GM18873 (cell line): ENCODE results near the gene TMEM212.

Source experiments
- ATAC-seq: cut with Tn5 transposase; IDR thresholded peaks from one replicate; pipeline ENCODE4 v1.9.1; 2021; ENCODE audit warnings: mild to moderate bottlenecking, moderate library complexity, moderate number of reproducible peaks; ENCODE audit not compliant: unreplicated experiment, low FRiP score

TMEM212 gene

DNA sequence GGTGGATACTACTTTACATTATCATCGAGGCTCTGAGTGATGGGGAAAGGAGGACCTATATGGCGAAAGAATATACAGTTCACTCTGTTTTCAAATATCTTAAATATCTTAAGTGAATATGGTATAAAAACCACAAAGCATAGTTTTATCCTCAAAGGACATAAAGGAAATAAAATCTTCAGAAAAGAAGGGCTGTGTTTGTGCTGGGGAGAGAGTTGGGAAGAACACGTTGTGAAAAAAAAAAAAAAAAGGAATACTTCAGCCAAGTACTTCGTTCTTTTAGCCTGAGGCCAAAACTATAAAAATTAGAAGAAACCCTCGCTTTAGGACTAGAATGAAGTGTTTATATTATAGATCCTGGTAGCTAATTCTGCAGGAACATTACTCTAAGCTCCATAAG is 10.2 kb upstream of the TMEM212 start:
- no peak for ATAC-seq

GRCh38 chr3:171833789-171834460 is 9.2 kb upstream of the TMEM212 start:
- ATAC-seq: no peak

- no peak for ATAC-seq
Observed at GRCh38 chr3:171834461-171834801, 8.7 kb upstream of the TMEM212 start.

DNA sequence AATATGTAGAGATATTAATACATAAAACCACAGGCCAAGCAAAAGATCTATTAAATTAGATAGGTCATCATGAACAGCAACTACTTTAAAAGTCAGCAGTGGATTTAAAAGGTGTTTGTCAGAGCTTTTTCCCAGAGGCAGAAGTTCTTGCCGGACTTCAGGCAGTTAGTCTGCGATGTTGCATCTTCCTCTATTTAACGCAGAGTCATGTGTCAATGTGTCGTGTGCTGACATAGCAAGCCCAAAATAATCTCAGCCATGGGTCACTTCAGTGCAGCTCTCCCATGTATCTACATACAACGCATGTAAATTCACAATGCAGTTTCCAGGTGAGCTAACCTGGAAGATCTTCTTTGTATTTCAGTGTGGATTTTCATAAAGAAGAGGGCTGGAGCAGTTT is 8.0 kb upstream of the TMEM212 start:
- ATAC-seq: no peak

- ATAC-seq: no peak
Observed at GRCh38 chr3:171835613-171836012, 7.5 kb upstream of the TMEM212 start.

DNA sequence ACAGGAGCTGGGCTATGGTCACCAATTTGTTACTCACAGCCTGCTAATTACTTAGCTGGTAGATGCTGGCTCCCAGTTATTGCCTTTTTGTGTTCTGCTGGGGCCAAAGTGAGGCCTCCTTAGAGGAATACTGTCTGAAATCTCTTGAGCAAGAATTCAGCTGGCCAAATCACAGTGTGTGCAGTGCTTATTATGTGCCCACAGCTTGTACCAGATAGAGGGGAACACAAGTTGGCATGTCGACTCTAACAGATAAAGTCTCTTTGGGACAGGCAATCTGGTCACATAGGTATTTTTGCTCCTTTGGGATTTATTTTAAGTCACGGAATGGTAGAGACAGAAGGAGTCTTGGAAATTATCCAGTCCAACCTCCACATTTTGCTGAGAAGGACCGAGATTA is 6.3 kb upstream of the TMEM212 start:
- no peak for ATAC-seq

DNA sequence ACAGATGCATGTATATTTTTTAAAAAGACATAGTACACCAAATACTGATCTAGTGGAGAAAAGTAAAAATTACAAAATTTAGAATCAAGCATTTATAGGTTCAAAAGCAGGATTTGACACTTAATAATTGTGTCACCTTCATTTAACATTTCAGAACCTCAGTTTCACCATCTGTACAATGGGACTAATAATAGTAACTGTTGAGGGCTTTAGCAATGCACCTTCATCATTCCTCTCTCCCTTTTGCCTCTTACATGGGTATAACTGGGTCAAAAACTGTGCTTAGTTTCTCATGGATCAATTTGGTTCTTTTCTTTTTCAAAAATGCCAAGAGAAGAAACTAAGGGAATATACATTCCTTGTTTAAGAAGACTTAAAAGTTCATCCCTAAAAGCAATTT is 5.5 kb upstream of the TMEM212 start:
- no peak for ATAC-seq

DNA sequence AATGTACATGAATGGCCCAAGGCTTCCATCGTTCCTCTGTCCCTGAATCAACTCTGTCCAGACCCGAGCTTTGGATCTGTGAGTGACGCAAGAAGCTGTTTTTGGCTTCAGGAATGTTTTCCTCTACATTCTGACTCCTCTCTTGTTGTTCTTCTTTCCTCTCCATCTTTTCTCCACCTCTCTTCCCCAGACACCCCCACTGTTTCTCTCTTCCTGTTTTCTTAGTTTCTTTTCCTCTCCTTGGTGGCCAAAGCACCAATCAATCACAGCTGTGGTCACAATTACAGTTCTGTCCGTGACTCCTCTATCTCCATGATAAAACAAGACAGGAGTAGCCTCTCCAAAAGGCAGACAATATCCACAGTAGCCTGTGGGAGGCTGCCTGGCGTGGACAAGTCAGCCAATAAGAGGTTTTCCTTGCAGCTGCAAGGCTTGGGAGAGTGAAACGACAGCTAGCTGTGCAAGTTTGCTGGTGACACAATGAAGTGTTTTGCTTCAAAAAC is 4.9 kb upstream of the TMEM212 start:
- no peak for ATAC-seq

GRCh38 chr3:171839270-171839669 is 3.9 kb upstream of the TMEM212 start:
- ATAC-seq: no peak

DNA sequence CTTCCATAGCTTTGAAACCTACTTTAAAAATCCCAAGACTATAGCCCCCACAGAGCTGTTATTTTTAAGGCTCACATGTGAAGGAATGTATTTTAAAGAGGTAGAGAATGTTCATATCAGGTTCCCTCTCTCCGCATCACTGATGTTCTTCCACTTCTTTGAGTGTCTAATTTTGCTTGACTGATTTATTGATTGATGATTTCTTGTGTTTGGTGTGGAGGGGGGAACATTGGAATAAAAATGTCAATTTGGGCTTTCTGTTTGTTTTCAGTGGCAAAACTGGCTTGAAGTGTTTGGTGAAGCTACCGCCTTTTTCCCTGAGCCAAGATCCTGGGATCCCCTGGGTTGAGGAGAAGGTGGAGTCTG is 2.7 kb upstream of the TMEM212 start:
- ATAC-seq: no peak

DNA sequence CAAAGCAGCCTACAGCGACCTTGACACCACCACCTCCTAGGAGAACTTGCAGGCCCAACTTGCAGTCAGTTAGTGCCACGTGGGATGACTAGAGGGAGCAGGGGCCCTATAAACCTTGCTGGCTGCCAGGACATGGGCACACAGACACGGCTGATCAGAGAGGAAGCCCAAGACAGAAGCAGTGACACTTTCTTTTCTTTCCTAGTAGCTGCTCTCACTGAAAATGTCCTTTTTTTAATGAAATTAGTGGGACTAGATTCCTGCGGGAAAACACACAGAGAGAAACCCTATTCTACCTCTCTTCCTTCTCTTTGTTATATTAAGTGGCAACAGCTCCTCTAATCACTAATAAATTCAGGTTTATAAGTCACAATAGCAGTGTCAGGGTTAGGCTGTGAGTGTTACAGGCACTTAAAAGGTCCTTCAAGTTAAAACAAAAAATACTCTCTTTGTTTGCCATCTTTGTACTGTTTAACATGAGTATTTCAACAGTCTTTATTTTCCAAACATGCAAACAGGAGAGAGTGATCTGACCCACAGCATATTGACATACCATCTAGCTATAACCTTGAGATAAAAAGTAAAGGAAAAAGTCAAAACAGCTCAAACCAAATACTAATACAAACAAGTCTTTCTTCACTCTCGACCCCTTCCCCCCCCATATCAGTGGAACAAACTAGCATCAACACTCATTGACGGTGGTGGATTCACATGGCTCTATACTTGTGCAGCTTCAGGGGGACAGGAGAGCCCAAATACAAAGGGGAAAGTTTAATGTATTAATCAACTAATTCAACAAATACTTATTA is 2.1 kb upstream of the TMEM212 start:
- no peak for ATAC-seq

GRCh38 chr3:171841620-171842000 is 1.5 kb upstream of the TMEM212 start:
- no peak for ATAC-seq

DNA sequence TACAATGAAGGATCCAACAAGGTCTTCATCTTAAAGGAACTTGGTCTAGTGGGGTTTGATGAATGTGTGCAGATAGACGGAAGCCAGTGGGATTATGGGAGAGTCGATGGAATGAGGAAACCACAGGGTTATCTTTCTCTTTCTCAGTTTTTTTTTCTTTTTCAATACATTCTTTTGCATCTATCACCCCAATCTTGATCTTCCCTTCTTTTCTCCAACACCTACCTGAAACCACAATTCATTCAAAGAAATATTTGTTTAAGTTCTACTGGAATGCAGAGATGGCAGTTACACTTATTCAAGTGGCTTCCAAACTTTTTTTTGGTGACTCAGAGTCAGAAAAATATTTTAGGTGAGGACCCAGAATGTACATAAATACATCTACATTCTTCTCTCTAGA is 1.7 kb downstream of the TMEM212 start:
- ATAC-seq: no peak

DNA sequence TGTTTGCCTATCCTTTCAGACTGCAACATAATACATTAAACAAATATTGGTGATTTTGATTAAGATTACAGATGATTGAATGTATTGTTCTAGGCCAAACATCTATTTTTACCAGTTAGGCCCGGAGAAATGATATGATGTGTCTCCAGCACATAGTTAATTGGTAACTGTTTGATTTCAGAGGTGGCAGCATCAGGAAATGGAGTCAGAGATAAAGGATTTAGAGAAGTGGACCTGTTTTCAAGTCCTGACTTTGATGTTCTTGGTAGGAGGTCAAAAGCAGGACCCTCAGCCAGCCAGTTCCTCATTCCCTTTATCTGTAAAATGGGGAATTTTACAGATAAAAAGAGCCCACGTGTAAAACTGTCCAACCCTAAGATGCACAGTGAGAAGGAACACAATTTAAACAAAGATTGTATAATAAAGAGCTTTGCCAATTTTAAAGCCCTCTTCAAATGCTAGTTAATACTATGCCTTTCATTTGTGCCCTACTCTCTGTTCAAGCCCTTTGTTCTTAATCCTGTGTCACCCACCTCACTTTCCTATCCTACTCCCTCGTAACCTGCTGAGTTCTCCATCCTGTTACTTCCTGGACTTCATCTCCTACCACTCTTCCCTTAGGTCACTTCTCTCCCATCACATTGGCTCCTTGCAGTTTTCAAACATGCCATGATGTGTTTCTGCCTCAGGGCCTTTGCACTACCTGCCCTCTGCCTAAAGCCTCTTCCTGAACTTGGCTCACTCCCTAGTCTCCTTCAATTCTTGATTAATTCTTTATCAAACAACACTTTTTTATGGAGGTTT is 2.5 kb downstream of the TMEM212 start:
- ATAC-seq: no peak

DNA sequence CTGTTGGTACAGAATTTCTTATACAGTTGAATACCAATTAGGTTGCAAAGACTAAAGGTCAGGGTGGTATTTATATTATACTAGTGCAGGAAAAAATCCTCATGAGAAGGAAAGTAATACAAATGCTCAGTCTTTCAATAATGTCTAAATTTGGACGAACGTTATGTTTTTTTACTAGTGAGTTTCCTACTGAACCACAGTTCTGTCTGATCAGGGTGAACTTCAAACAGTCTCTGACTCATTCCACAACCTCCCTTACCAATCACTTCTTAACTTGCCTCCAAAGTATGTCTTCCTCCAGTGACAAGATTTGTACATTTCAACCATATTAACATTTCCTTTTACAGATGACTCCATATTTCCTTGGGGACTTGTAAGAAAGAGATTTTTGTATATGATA is 3.4 kb downstream of the TMEM212 start:
- peak; percentile 94 for ATAC-seq

GRCh38 chr3:171847133-171847532 is 4.0 kb downstream of the TMEM212 start:
- no peak for ATAC-seq

DNA sequence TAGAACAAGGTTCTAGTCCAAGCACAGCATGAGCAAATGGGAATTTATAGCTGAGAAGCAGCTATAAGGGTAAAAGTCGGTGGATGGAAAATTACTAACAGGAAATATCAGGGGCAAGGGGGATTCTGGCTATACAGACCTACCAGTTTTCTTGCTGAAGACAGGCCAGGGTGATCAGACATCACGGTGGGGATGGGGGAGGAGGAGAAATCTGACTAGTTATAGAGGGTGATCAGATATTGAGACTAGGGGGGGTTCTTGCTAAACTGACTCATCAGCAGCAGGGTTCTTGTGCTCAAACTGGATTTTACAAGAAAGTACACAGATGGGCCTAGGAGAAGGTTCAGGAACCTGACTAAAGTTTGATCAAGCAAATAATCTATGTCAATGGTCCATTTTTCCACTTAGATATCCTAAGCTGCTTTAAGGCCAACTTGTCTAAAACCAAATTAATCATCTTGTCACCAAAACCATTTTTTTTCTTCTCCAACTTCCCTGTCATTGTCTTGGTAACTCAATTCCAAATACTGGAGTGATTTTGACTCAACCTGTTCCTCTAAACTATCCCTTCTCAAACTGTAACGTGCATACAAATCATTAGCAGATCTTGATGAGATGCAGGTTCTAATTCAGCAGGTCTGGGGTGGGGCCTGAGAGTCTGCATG is 4.6 kb downstream of the TMEM212 start:
- no peak for ATAC-seq

GRCh38 chr3:171849617-171850319 is 6.6 kb downstream of the TMEM212 start:
- ATAC-seq: no peak

- no peak for ATAC-seq
Observed at GRCh38 chr3:171850320-171850959, 7.3 kb downstream of the TMEM212 start.
